Parathyroid adenoma (tissue), 2 donors: ENCODE results near the gene POU6F2.

Experiments
- H2AFZ ChIP-seq: fragments of 300-600 bp; sonication (generic); one replicate; pipeline ENCODE4 v1.7.0; 2017; ENCODE audit warnings: antibody characterized with exemption, mild to moderate bottlenecking
- H3K27ac ChIP-seq: fragments of 300-600 bp; sonication (generic); one replicate; pipeline ENCODE4 v1.7.0; 2017
- H3K27me3 ChIP-seq: fragments of 300-600 bp; sonication (generic); one replicate; pipeline ENCODE4 v1.7.0; 2017; ENCODE audit warnings: low read length; ENCODE audit not compliant: control insufficient read depth, insufficient read depth
- H3K36me3 ChIP-seq: fragments of 300-600 bp; sonication (generic); one replicate; pipeline ENCODE4 v1.7.0; 2017; ENCODE audit warnings: low read length; ENCODE audit not compliant: control insufficient read depth, insufficient read depth
- H3K4me1 ChIP-seq: fragments of 300-600 bp; sonication (generic); one replicate; pipeline ENCODE4 v1.7.0; 2017; ENCODE audit warnings: control low read depth
- H3K4me2 ChIP-seq: fragments of 300-600 bp; sonication (generic); one replicate; pipeline ENCODE4 v1.7.0; 2017; ENCODE audit warnings: low read length
- H3K4me3 ChIP-seq: fragments of 300-600 bp; sonication (generic); one replicate; pipeline ENCODE4 v1.7.0; 2017; ENCODE audit warnings: low read depth, low read length
- H3K79me2 ChIP-seq: fragments of 300-600 bp; sonication (generic); one replicate; pipeline ENCODE4 v1.7.0; 2017; ENCODE audit warnings: control low read depth
- H3K9ac ChIP-seq: fragments of 300-600 bp; sonication (generic); one replicate; pipeline ENCODE4 v1.7.0; 2017; ENCODE audit warnings: mild to moderate bottlenecking
- H3K9me3 ChIP-seq: fragments of 300-600 bp; sonication (generic); one replicate; pipeline ENCODE4 v1.7.0; 2017; ENCODE audit warnings: low read length; ENCODE audit not compliant: control insufficient read depth
- CTCF ChIP-seq: fragments of 300-600 bp; sonication (generic); IDR thresholded peaks from one replicate; pipeline ENCODE4 v1.7.0; 2017; ENCODE audit warnings: antibody characterized with exemption, mild to moderate bottlenecking
- donor health status: primary hyperparathyroidism.

POU6F2 gene

DNA sequence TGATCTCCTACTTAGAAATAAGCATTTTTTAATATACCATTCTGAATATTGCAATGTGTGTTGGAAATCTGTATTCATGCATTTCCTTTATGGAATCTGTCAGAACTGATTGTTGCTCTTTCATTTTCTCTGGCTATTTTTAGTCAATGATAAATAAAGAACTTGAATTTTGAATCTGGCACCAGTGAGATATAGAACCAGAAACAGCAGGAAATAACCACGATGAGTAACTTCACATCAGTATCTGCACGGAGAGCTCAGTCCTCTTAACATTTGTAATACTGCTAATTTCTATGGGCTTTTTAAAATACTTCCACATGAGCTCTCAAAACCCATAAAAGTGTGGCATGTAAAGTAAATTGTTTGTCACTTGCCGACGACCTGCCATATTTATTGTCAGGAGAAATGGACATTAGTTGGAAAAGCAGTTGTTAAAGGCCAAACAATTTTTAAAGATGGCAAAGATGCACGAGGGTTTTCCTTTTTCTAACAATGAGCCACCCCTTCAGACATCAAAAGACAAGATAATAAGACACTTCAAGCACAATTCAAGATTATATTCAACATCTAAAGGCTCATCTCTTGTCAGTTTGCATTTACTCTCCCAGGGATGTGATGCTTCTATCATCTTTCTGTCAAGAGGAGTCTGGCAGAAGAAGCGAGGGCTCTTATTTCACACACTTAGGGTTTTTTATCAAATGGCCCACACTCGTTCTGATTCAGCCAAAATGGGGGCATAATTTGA is 118.3 kb downstream of the POU6F2 start:
- H3K36me3 ChIP-seq = no peaks in the 10 kb centered on the region
- H3K4me1 ChIP-seq = no peaks in the 10 kb centered on the region
- H2AFZ ChIP-seq = no peak overlapping the region
- no peaks in the 10 kb centered on the region for H3K79me2 ChIP-seq
- no peak overlapping the region for H3K27ac ChIP-seq
- no peaks in the 10 kb centered on the region for H3K9me3 ChIP-seq
- no peak overlapping the region for H3K4me2 ChIP-seq
- TF ChIP-seq CTCF = no peak
- no peaks in the 10 kb centered on the region for H3K27me3 ChIP-seq
- H3K9ac ChIP-seq = no peak overlapping the region
- no peak overlapping the region for H3K4me3 ChIP-seq

DNA sequence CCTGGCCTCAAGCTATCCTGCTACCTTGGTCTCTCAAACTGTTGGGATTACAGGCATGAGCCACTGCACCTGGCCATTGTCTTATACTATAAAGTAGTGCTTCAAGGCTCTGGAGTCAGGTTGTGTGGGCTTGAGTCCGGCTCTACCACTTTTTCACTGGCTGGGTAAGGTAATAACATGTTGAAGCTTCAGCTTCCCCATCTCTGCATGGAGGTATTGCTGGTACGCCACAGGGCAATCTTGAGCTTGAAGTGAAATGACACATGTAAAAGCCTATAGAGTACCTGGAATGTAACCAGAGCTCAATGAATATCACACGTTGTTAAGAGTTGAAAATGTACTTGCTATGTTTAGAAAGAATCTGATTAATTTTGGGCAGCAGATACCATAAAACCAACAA is 120.8 kb downstream of the POU6F2 start:
- no peak overlapping the region for H3K27ac ChIP-seq
- H3K4me2 ChIP-seq = no peak overlapping the region
- no peaks in the 10 kb centered on the region for H3K9me3 ChIP-seq
- no peaks in the 10 kb centered on the region for H3K36me3 ChIP-seq
- no peaks in the 10 kb centered on the region for H3K79me2 ChIP-seq
- no peak overlapping the region for H3K4me3 ChIP-seq
- no peak for TF ChIP-seq CTCF
- H2AFZ ChIP-seq = no peak overlapping the region
- H3K27me3 ChIP-seq = no peaks in the 10 kb centered on the region
- no peak overlapping the region for H3K9ac ChIP-seq
- no peaks in the 10 kb centered on the region for H3K4me1 ChIP-seq

GRCh38 chr7:39099146-39099545 is 121.4 kb downstream of the POU6F2 start:
- Histone ChIP-seq H3K4me3 (no peak overlapping the region), H3K9ac (no peak overlapping the region), H2AFZ (no peak overlapping the region), H3K79me2 (no peaks in the 10 kb centered on the region), H3K27me3 (no peaks in the 10 kb centered on the region), H3K36me3 (no peaks in the 10 kb centered on the region), H3K4me2 (no peak overlapping the region), H3K4me1 (no peaks in the 10 kb centered on the region), H3K9me3 (no peaks in the 10 kb centered on the region), H3K27ac (no peak overlapping the region)
- no peak for TF ChIP-seq CTCF

- Histone ChIP-seq H3K9me3 (no peaks in the 10 kb centered on the region), H2AFZ (no peak overlapping the region), H3K79me2 (no peaks in the 10 kb centered on the region), H3K27ac (no peak overlapping the region), H3K4me2 (no peak overlapping the region), H3K4me1 (no peaks in the 10 kb centered on the region), H3K9ac (no peak overlapping the region), H3K4me3 (no peak overlapping the region), H3K27me3 (no peaks in the 10 kb centered on the region), H3K36me3 (no peaks in the 10 kb centered on the region)
- no peak for TF ChIP-seq CTCF
These were observed 122.6 kb downstream of the POU6F2 start for GRCh38 chr7:39100270-39100669.

DNA sequence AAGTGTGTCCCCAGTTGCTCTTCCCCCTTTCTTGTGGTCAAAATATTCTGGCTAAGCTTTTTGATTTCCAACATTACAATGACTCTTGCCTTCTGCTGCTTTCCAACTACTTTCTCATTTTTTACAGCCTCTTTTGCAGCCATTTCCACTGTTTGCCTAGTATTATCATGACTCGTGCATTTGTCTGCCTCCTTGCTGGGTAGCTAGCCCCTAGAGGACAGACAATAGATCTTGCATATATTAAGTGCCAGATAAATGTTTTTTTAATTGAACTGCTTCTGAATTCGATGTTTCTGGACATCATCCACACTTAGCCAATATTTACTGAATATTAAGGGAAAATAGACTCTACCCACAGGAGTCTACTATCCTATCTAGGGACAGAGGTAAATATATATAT is 124.5 kb downstream of the POU6F2 start:
- Histone ChIP-seq H3K27me3 (no peaks in the 10 kb centered on the region), H3K36me3 (no peaks in the 10 kb centered on the region), H3K9me3 (no peaks in the 10 kb centered on the region), H3K4me1 (no peaks in the 10 kb centered on the region), H2AFZ (no peak overlapping the region), H3K4me2 (no peak overlapping the region), H3K4me3 (no peak overlapping the region), H3K79me2 (no peaks in the 10 kb centered on the region), H3K27ac (no peak overlapping the region), H3K9ac (no peak overlapping the region)
- no peak for TF ChIP-seq CTCF
